Esophagus squamous epithelium (tissue), 5 donors: ENCODE measurements around the gene CCIN. TPM values are rescaled to one million over a fixed set of nuclear protein-coding genes. Genes with fewer than 3 reads are reported as not detected.

ENCODE experiments used
- DNase-seq: peaks from one replicate; lab custom pipeline; 2025; lab: John Stamatoyannopoulos, UW
- H3K27ac ChIP-seq, 4 donors: fragments of 200-600 bp; sonication (generic); one replicate each; pipeline ENCODE4 v1.5.1; 2016 to 2019; ENCODE audit warnings: mild to moderate bottlenecking in 1 of 4
- H3K27me3 ChIP-seq, 4 donors: fragments of 200-600 bp; sonication (generic); 1 replicate in 3 of 4; 2 replicates in 1 of 4; pipeline versions ENCODE4 v1.5.1 to v1.6.0; 2017 to 2021; ENCODE audit warnings: antibody characterized with exemption in 1 of 4
- H3K36me3 ChIP-seq, 3 donors: fragments of 200-600 bp; sonication (generic); one replicate each; pipeline ENCODE4 v1.5.1; 2016 to 2019
- H3K4me1 ChIP-seq, 3 donors: fragments of 200-600 bp; sonication (generic); one replicate each; pipeline ENCODE4 v1.5.1; 2017 to 2019
- H3K4me3 ChIP-seq, 4 donors: fragments of 200-600 bp; sonication (generic); 1 replicate in 3 of 4; 2 replicates in 1 of 4; pipeline ENCODE4 v1.5.1; 2016 to 2019; ENCODE audit warnings: mild to moderate bottlenecking in 2 of 4, moderate library complexity in 1 of 4
- H3K9me3 ChIP-seq, 3 donors: fragments of 200-600 bp; sonication (generic); one replicate each; pipeline ENCODE4 v1.5.1; 2016 to 2019
- CTCF ChIP-seq, 6 experiments: fragments of 450-650 bp in 4 of 6; fragments of 200-600 bp in 2 of 6; sonication (generic) in 2 of 6; IDR thresholded peaks; one replicate each; pipeline ENCODE4 v1.5.1; 2016 to 2019; ENCODE audit warnings: antibody characterized with exemption in 6 of 6, mild to moderate bottlenecking in 4 of 6, moderate library complexity in 4 of 6
- POLR2A ChIP-seq, 4 donors: fragments of 450-650 bp; IDR thresholded peaks; one replicate each; pipeline ENCODE4 v1.6.1; 2017; ENCODE audit warnings: antibody characterized with exemption in 4 of 4, mild to moderate bottlenecking in 4 of 4, moderate library complexity in 3 of 4
- WGBS, 2 donors: methylation state at CpG; one replicate each; pipeline ENCODE4 v1.1.5; 2018; 5-methylcytosine and 5-hydroxymethylcytosine counted together
- intact Hi-C: fragments of 100-400 bp; cut with DNase I; formaldehyde crosslinking; loops from one replicate; pipeline ENCODE4 v1.15.0; 2022
- total RNA-seq, 4 donors: library from RNA; depleted of rRNA; stranded (reverse); fragments of >200 nt; gene quantifications; one replicate each; pipeline ENCODE4 v1.1.0, GENCODE V29; 2016
- donor health status: DM: yes; HTN: yes; CAD: no.

CCIN gene
- total RNA-seq, 4 donors from 2014 or later, result 0.13 TPM; not detected in 3

GRCh38 chr9:36143245-36143641 lies 25.9 kb upstream of the CCIN start:
- H3K27me3 ChIP-seq, result peaks cover 0 to 3% (median 0%) of the 10 kb centered on the region in 4 donors
- no peaks in the 10 kb centered on the region for H3K36me3 ChIP-seq
- TF ChIP-seq CTCF (IDR thresholded peaks at IDR 0.05) (no peak), POLR2A (IDR thresholded peaks at IDR 0.05) (no peak)
- WGBS, 2 donors, result 71 to 80% methylated on average over 12 of the region's 13 CpGs
- H3K27ac ChIP-seq, result peak overlapping the region; percentile 71 to 88 (median 82)
- no peak for DNase-seq
- peak overlapping the region in 2 of 4 donors; percentile 22 to 54 for H3K4me3 ChIP-seq
- intact Hi-C loops, result no loop called here
- H3K4me1 ChIP-seq, result peaks cover 27 to 88% (median 50%) of the 10 kb centered on the region in 3 donors
- H3K9me3 ChIP-seq, result peaks cover 0 to 4% (median 0%) of the 10 kb centered on the region in 3 donors

GRCh38 chr9:36144309-36145232 lies 24.6 kb upstream of the CCIN start:
- DNase-seq, result no peak
- H3K4me1 ChIP-seq, result peaks cover 40 to 88% (median 54%) of the 10 kb centered on the region in 3 donors

GRCh38 chr9:36145970-36146369 lies 23.2 kb upstream of the CCIN start:
- TF ChIP-seq POLR2A (IDR thresholded peaks at IDR 0.05) (no peak), CTCF (IDR thresholded peaks at IDR 0.05) (no peak)
- H3K9me3 ChIP-seq, result peaks cover 0 to 4% (median 0%) of the 10 kb centered on the region in 3 donors
- no peaks in the 10 kb centered on the region for H3K27me3 ChIP-seq
- DNase-seq, result no peak
- no peaks in the 10 kb centered on the region for H3K36me3 ChIP-seq
- no peak overlapping the region for H3K4me3 ChIP-seq
- peaks cover 45 to 88% (median 52%) of the 10 kb centered on the region in 3 donors for H3K4me1 ChIP-seq
- WGBS, 2 donors, result 95% methylated on average over 4 of the region's 4 CpGs
- H3K27ac ChIP-seq, result peak overlapping the region in 1 of 4 donors; percentile 43
- intact Hi-C loops, result no loop called here

More at GRCh38 chr9:36144309-36145232, 24.6 kb upstream of the CCIN start:
- no peaks in the 10 kb centered on the region for H3K27me3 ChIP-seq
- intact Hi-C loops, result no loop called here
- TF ChIP-seq CTCF (IDR thresholded peaks at IDR 0.05) (no peak), POLR2A (IDR thresholded peaks at IDR 0.05) (no peak)
- no peaks in the 10 kb centered on the region for H3K36me3 ChIP-seq
- WGBS, 2 donors, result 72 to 87% methylated on average over 10 of the region's 12 CpGs
- H3K9me3 ChIP-seq, result peaks cover 0 to 4% (median 0%) of the 10 kb centered on the region in 3 donors
- H3K27ac ChIP-seq, result peak overlapping the region in 2 of 4 donors; percentile 9 to 25
- peak overlapping the region in 1 of 4 donors; percentile 16 for H3K4me3 ChIP-seq

- no peak for TF ChIP-seq CTCF (IDR thresholded peaks at IDR 0.05)
- TF ChIP-seq POLR2A (IDR thresholded peaks at IDR 0.05), result no peak
- Histone ChIP-seq H3K4me1 (peaks cover 45 to 88% (median 50%) of the 10 kb centered on the region in 3 donors), H3K36me3 (no peaks in the 10 kb centered on the region), H3K27me3 (no peaks in the 10 kb centered on the region), H3K4me3 (no peak overlapping the region), H3K9me3 (peaks cover 0 to 4% (median 0%) of the 10 kb centered on the region in 3 donors), H3K27ac (peak overlapping the region in 2 of 4 donors; percentile 2 to 43)
- WGBS, 2 donors, result 94 to 95% methylated on average over 5 to 10 of the region's 10 CpGs
- intact Hi-C loops, result no loop called here
- DNase-seq, result no peak
Measured at GRCh38 chr9:36146651-36147050, 22.5 kb upstream of the CCIN start.
